Measurements from ENCODE around the gene RERE. TPM values are rescaled to one million over a fixed set of nuclear protein-coding genes. Genes with fewer than 3 reads are reported as not detected.

The RERE gene
- total RNA-seq, 1 experiment from 2014 or later, result 40.6 TPM

DNA sequence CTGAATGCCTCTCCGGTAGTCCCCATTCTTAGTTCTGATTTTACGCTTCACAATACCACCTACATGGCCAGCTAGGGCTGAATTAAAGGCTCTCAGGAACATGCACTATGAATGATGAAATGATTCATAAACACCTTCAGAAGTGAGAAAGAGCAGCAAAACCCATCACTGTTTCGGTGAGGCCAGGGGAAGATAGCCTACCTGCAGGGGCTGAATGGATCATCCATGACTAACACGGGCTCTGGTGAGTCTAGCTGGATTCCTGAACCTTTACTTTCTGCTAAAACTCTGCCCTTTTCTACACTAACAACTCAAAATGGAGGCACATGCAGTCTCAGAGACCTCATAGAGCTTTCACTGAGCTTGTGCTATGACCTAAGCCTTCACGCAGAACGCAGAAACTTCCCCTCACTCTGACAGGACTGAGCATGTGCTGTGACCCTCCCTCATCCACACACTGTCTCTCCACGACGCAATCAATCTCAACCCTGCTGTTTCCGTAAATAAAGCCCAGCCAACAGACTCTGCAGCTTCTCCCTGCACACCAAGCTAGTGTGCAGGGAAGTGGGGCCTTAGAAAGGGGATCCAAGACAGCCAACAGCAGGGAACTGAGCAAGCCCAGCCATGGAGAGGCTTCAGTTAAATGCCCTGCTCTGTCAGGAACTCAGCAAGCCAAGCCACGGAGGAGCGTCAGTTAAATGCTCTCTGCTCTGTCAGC, 291.7 kb downstream of the RERE start (continued):
- TF ChIP-seq, protein P1, sequence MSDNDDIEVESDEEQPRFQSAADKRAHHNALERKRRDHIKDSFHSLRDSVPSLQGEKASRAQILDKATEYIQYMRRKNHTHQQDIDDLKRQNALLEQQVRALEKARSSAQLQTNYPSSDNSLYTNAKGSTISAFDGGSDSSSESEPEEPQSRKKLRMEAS (IDR thresholded peaks at IDR 0.05), result peak; percentile 95
- TF ChIP-seq CEBPB (IDR thresholded peaks at IDR 0.05; ENCODE audit: low read depth), result 0 out of 2 replicates have a peak, but pooled peaks have one; percentile 50
- peak; percentile 80 for TF ChIP-seq SIN3A (IDR thresholded peaks at IDR 0.05; ENCODE audit: low read depth)
- TF ChIP-seq CBX3 (IDR thresholded peaks at IDR 0.05; ENCODE audit: low read depth), result peak; percentile 92
- TF ChIP-seq ZFX (IDR thresholded peaks at IDR 0.05), result no peak
- TF ChIP-seq SRF (IDR thresholded peaks at IDR 0.05; ENCODE audit: low read depth), result peak; percentile 41; the same call in 1 of the 2 replicates

GRCh38 chr1:8525216-8525557, 292.3 kb downstream of the RERE start:
- Histone ChIP-seq H3K4me2 (ENCODE audit: low read length) (peak overlapping the region; percentile 74), H3K36me3 (ENCODE audit: control insufficient read depth in 1 of 2, insufficient read depth in 2 of 2, low read length in 2 of 2) (no peaks in the 10 kb centered on the region), H3K4me3 (replicated peaks in 1 of 2; ENCODE audit: low read depth in 1 of 2, low read length in 2 of 2) (peak overlapping the region; percentile 32 to 49), H3K27ac (ENCODE audit: low read depth, low read length) (0 out of 2 replicates have a peak overlapping the region, but pooled peaks have one; percentile 0), H3K4me1 (ENCODE audit: control insufficient read depth in 1 of 2, insufficient read depth in 2 of 2, low read length in 2 of 2) (peaks cover 6 to 18% of the 10 kb centered on the region in 2 experiments; a peak in 3 of 4 replicates), H2AFZ (ENCODE audit: low read depth, low read length, poor library complexity, severe bottlenecking) (no peak overlapping the region), H3K27me3 (ENCODE audit: insufficient read depth, low read length) (no peaks in the 10 kb centered on the region), H3K9me3 (ENCODE audit: control insufficient read depth in 1 of 2, insufficient read depth in 1 of 2, low read depth in 1 of 2, low read length in 2 of 2) (no peaks in the 10 kb centered on the region), H3K9me2 (ENCODE audit: insufficient read depth) (no peaks in the 10 kb centered on the region), H3K9ac (ENCODE audit: low read length) (peak overlapping the region; percentile 19), H4K20me1 (ENCODE audit: insufficient read depth) (no peaks in the 10 kb centered on the region), H3K79me2 (ENCODE audit: insufficient read depth, low read length) (peaks cover 9% of the 10 kb centered on the region; the same call in 1 of the 2 replicates)
- no peak for TF ChIP-seq YY1 (IDR thresholded peaks at IDR 0.05; ENCODE audit: extremely low read depth, insufficient replicate concordance, low read depth, low read length)
- no peak for TF ChIP-seq TCF7L2 (IDR thresholded peaks at IDR 0.05; ENCODE audit: borderline replicate concordance, extremely low read depth, insufficient read depth, insufficient read length)
- no peak for TF ChIP-seq CEBPB (IDR thresholded peaks at IDR 0.05; ENCODE audit: low read depth)
- TF ChIP-seq EZH2phosphoT487 (IDR thresholded peaks at IDR 0.05; ENCODE audit: borderline replicate concordance), result no peak
- no peak for TF ChIP-seq JUND (IDR thresholded peaks at IDR 0.05)
- no peak for TF ChIP-seq ZBTB33 (IDR thresholded peaks at IDR 0.05; ENCODE audit: extremely low read depth, insufficient replicate concordance, low read length)
- intact Hi-C loops (cut with micrococcal nuclease), result no loop called here
- ChIA-PET CTCF (no interaction called here), POLR2A (no interaction called here), RAD21 (ENCODE audit: low non-redundant PET in 1 of 2, low total read pairs in 2 of 2, uncharacterized antibody in 2 of 2, unreplicated experiment in 2 of 2) (no interaction called here)
- ATAC-seq (peak; percentile 30), DNase-seq (ENCODE audit: low read depth, low spot score) (no peak)
- no TSS peak for BruUV-seq (replicated peaks)
